PC-3 (cell line): ENCODE results near the gene GPR83.
"Not testable (repeated sequence)": the region's sequence is repeated elsewhere in the genome, so short reads cannot be mapped to it uniquely, and the experiment has no call there.

ENCODE experiments used
- CTCF ChIP-seq: fragments of 300-600 bp; sonication (generic); conservative IDR thresholded peaks from 2 replicates; pipeline ENCODE4 v1.5.1; 2017; ENCODE audit warnings: antibody characterized with exemption, low read depth, mild to moderate bottlenecking, low read length
- EZH2 ChIP-seq: fragments of 300-600 bp; sonication (generic); IDR thresholded peaks from one replicate; pipeline ENCODE4 v1.6.1; 2017; ENCODE audit warnings: antibody characterized with exemption, mild to moderate bottlenecking, low read length; ENCODE audit not compliant: unreplicated experiment

DNA sequence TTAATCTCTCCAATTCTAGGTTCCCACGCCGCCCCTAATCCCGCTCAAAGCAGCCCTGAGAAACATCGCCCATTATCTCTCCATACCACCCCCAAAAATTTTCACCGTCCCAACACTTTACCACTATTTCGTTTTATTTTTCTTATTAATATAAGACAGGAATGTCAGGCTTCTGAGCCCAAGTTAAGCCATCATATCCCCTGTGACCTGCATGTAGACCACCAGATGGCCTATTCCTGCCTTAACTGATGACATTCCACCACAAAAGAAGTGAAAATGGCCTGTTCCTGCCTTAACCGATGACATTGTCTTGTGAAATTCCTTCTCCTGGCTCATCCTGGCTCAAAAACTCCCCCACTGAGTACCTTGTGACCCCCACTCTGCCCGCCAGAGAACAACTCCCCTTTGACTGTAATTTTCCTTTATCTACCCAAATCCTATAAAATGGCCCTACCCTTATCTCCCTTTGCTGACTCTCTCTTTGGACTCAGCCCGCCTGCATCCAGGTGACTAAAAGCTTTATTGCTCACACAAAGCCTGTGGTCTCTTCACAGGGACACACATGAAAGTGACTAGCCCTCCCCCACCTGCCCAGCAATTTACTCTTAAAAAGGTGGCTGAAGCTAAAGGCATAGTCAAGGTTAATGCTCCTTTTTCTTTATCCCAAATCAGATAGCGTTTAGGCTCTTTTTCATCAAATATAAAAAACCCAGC lies 50.2 kb downstream of the GPR83 start:
- TF ChIP-seq CTCF, EZH2: not testable (repeated sequence)
